Right lobe of liver (tissue), 4 donors: ENCODE results near the gene TEDC1.

Source experiments
- CTCF ChIP-seq, 4 donors: fragments of 200-600 bp in 3 of 4; fragments of 450-650 bp in 1 of 4; IDR thresholded peaks; one replicate each; pipeline versions ENCODE4 v1.5.1 to v1.8.0; 2016 to 2022; ENCODE audit warnings: antibody characterized with exemption in 4 of 4, mild to moderate bottlenecking in 2 of 4
- POLR2A ChIP-seq: fragments of 450-650 bp; IDR thresholded peaks from one replicate; pipeline ENCODE4 v1.6.1; 2017; ENCODE audit warnings: antibody characterized with exemption, mild to moderate bottlenecking
- donor health status: DM: no; HTN: no; CAD: no.
- donor health status: DM: no; HTN: no; CAD: no.
- donor health status: DM: no; HTN: yes; CAD: no.

GRCh38 chr14:105478398-105479251, 12.4 kb upstream of the TEDC1 start:
- TF ChIP-seq CTCF (IDR thresholded peaks at IDR 0.05) (no peak), POLR2A (no peak)
